Esophagus muscularis mucosa (tissue), 4 donors: ENCODE measurements around the gene SULF2. TPM values are rescaled to one million over a fixed set of nuclear protein-coding genes. Genes with fewer than 3 reads are reported as not detected.

Source experiments
- DNase-seq: peaks from one replicate; pipeline ENCODE4 v3.0.0-alpha.2; 2017; ENCODE audit errors: extremely low spot score
- H3K27ac ChIP-seq, 4 donors: fragments of 200-600 bp; sonication (generic); replicated peaks in 1 of 4; 1 replicate in 3 of 4; 2 replicates in 1 of 4; pipeline ENCODE4 v1.5.1; 2016 to 2019; ENCODE audit warnings: mild to moderate bottlenecking in 1 of 4
- H3K27me3 ChIP-seq, 4 donors: fragments of 200-600 bp; sonication (generic); one replicate each; pipeline versions ENCODE4 v1.5.1 to v1.6.0; 2016 to 2019
- H3K36me3 ChIP-seq, 4 donors: fragments of 200-600 bp; sonication (generic); one replicate each; pipeline ENCODE4 v1.5.1; 2016 to 2019
- H3K4me1 ChIP-seq, 4 donors: fragments of 200-600 bp; sonication (generic); one replicate each; pipeline ENCODE4 v1.5.1; 2016 to 2019
- H3K4me3 ChIP-seq, 4 donors: fragments of 200-600 bp; sonication (generic); 1 replicate in 2 of 4; 2 replicates in 2 of 4; pipeline ENCODE4 v1.5.1; 2016 to 2019; ENCODE audit warnings: mild to moderate bottlenecking in 4 of 4, moderate library complexity in 1 of 4
- H3K9me3 ChIP-seq, 4 donors: fragments of 200-600 bp; sonication (generic); 1 replicate in 3 of 4; 2 replicates in 1 of 4; pipeline ENCODE4 v1.5.1; 2016 to 2019
- EP300 ChIP-seq: sonication (generic); formaldehyde crosslinking; IDR thresholded peaks from one replicate; pipeline ENCODE4 v1.6.1; 2017; ENCODE audit warnings: antibody characterized with exemption
- POLR2A ChIP-seq: fragments of 450-650 bp; IDR thresholded peaks from one replicate; pipeline ENCODE4 v1.6.1; 2017; ENCODE audit warnings: antibody characterized with exemption, moderate library complexity, mild to moderate bottlenecking, low read depth
- POLR2AphosphoS5 ChIP-seq, 2 donors: sonication (generic); formaldehyde crosslinking; IDR thresholded peaks; one replicate each; pipeline ENCODE4 v1.6.1; 2017; ENCODE audit warnings: antibody characterized with exemption in 2 of 2
- WGBS: methylation state at CpG from one replicate; pipeline ENCODE4 v1.1.5; 2018; 5-methylcytosine and 5-hydroxymethylcytosine counted together
- intact Hi-C: fragments of 100-400 bp; cut with DNase I; formaldehyde crosslinking; loops from one replicate; pipeline ENCODE4 v1.15.1; 2023
- total RNA-seq, 4 donors: library from RNA; depleted of rRNA; stranded (reverse); fragments of >200 nt; gene quantifications; one replicate each; pipeline versions ENCODE4 v1.1.0 to v1.2.1, GENCODE V29; 2016
- TF ChIP-seq, protein P1 (sequence below), 3 experiments: fragments of 200-600 bp in 2 of 3; fragments of 450-650 bp in 1 of 3; sonication (generic) in 2 of 3; IDR thresholded peaks; one replicate each; pipeline ENCODE4 v1.5.1; 2017 to 2019; ENCODE audit warnings: antibody characterized with exemption in 3 of 3, mild to moderate bottlenecking in 2 of 3, moderate library complexity in 1 of 3

SULF2 gene
- total RNA-seq, 4 donors from 2014 or later, result 78.7 to 243 (median 138) TPM

GRCh38 chr20:47727170-47727880, 58.0 kb downstream of the SULF2 start:
- Histone ChIP-seq H3K27me3 (no peaks in the 10 kb centered on the region), H3K27ac (peak overlapping the region in 1 of 4 donors; percentile 18), H3K4me3 (no peak overlapping the region), H3K4me1 (peaks cover 0 to 20% (median 19%) of the 10 kb centered on the region in 4 donors), H3K36me3 (peaks cover 4 to 41% (median 6%) of the 10 kb centered on the region in 4 donors), H3K9me3 (no peaks in the 10 kb centered on the region)
- TF ChIP-seq POLR2A, result no peak
- TF ChIP-seq, protein P1, sequence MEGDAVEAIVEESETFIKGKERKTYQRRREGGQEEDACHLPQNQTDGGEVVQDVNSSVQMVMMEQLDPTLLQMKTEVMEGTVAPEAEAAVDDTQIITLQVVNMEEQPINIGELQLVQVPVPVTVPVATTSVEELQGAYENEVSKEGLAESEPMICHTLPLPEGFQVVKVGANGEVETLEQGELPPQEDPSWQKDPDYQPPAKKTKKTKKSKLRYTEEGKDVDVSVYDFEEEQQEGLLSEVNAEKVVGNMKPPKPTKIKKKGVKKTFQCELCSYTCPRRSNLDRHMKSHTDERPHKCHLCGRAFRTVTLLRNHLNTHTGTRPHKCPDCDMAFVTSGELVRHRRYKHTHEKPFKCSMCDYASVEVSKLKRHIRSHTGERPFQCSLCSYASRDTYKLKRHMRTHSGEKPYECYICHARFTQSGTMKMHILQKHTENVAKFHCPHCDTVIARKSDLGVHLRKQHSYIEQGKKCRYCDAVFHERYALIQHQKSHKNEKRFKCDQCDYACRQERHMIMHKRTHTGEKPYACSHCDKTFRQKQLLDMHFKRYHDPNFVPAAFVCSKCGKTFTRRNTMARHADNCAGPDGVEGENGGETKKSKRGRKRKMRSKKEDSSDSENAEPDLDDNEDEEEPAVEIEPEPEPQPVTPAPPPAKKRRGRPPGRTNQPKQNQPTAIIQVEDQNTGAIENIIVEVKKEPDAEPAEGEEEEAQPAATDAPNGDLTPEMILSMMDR (IDR thresholded peaks at IDR 0.05), result no peak
- TF ChIP-seq EP300, result no peak
- TF ChIP-seq POLR2AphosphoS5 (IDR thresholded peaks at IDR 0.05), result no peak
- intact Hi-C loops, result loop anchor here (5.0 to 10.0 kb wide), 3 partner anchors 55 to 895 kb away; no protein-coding TSS in a partner anchor
- WGBS, result 63% methylated on average over 18 of the region's 18 CpGs
- DNase-seq, result no peak

DNA sequence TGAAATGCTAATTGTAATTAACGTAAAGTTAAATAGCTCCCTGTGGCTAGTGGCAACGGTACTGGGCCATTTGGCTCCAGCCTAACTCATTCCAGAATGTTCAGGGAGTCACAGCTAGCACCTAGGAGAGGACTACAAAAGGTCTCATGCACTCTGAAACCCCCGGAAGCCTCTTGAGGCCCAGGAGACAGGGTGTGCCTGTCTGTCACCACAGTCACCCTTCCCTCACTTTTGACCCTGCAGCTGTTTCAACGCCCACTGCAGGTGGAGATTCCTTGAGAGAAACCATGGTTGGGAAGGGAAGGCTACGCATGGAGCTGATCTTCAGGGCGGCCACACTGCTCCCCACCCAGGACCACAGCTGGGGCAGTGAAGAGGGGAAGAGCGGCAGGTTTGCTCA, 58.6 kb downstream of the SULF2 start:
- TF ChIP-seq POLR2A (no peak), EP300 (no peak), POLR2AphosphoS5 (IDR thresholded peaks at IDR 0.05) (no peak)
- TF ChIP-seq, protein P1 (IDR thresholded peaks at IDR 0.05), result no peak
- no peaks in the 10 kb centered on the region for H3K27me3 ChIP-seq
- peaks cover 0 to 27% (median 24%) of the 10 kb centered on the region in 4 donors for H3K4me1 ChIP-seq
- no peaks in the 10 kb centered on the region for H3K9me3 ChIP-seq
- H3K27ac ChIP-seq, result no peak overlapping the region
- DNase-seq, result no peak
- no peak overlapping the region for H3K4me3 ChIP-seq
- H3K36me3 ChIP-seq, result peaks cover 0 to 34% (median 4%) of the 10 kb centered on the region in 4 donors
- 98% methylated on average over 7 of the region's 7 CpGs for WGBS
- intact Hi-C loops, result loop anchor here (5.0 to 10.0 kb wide), 3 partner anchors 56 to 896 kb away; no protein-coding TSS in a partner anchor

DNA sequence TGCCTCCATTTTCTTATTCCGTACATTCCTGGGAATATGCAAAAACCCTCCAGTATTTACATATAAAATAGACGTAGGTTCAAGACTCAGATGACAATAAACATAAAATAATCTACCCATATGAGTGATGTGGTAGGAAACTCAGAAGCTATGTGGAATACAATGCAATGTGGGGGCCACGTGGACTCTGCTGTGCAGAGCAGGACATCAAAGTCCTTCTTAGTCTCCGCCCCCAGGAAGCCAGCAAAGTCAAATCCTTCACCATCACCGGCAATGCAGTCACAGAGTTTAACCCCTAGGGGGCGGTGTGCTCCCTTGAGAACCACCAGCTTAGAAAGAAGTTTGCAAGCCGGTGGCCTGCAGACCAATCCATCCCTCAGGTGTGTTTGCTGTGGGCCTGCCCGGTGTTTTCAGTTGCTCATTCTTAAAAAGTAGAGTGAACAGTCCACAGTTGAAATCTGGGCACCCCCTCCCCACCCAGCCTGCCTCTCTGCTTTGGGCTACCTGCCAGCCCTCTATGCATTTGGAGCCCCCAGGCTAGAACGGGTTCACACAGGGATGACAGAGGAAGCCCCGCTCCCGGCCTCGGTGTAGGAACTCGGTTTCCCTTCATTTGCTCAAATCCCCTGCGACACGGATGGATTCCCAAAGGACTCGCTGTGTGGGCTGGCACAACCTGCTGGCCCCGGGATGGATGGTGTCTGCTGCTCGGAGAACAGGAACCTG, 59.9 kb downstream of the SULF2 start:
- H3K27me3 ChIP-seq, result no peaks in the 10 kb centered on the region
- intact Hi-C loops, result loop anchor here (5.0 to 10.0 kb wide), 3 partner anchors 57 to 897 kb away; no protein-coding TSS in a partner anchor
- TF ChIP-seq POLR2AphosphoS5 (IDR thresholded peaks at IDR 0.05), result peak in 1 of 2 donors; percentile 67
- no peak for TF ChIP-seq EP300
- TF ChIP-seq, protein P1 (IDR thresholded peaks at IDR 0.05), result peak; percentile 89 to 94 (median 92)
- no peaks in the 10 kb centered on the region for H3K9me3 ChIP-seq
- H3K36me3 ChIP-seq, result peaks cover 0 to 23% (median 3%) of the 10 kb centered on the region in 4 donors
- peaks cover 4 to 39% (median 36%) of the 10 kb centered on the region in 4 donors for H3K4me1 ChIP-seq
- peak; percentile 95 for DNase-seq
- 79% methylated on average over 13 of the region's 18 CpGs for WGBS
- no peak overlapping the region for H3K27ac ChIP-seq
- H3K4me3 ChIP-seq, result no peak overlapping the region

DNA sequence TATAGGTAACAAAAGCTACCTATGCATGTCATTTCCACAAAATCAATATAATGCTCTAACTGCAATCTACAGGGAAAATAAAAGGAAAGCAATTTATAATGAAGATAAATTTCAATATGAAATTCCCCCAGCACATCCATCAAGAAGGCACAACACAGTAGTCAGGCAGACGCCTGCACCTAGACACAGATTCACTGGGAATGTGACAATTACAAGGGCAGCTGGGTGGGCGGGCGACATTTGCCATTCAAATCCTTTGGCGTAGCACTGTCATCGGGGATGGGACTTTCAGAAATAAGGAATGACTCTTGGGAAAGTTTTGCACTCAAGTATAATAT, 60.4 kb downstream of the SULF2 start:
- no peak for TF ChIP-seq EP300
- TF ChIP-seq POLR2A, result no peak
- TF ChIP-seq, protein P1 (IDR thresholded peaks at IDR 0.05), result no peak
- TF ChIP-seq POLR2AphosphoS5 (IDR thresholded peaks at IDR 0.05), result no peak
- Histone ChIP-seq H3K27ac (no peak overlapping the region), H3K27me3 (no peaks in the 10 kb centered on the region), H3K4me3 (no peak overlapping the region), H3K4me1 (peaks cover 6 to 45% (median 41%) of the 10 kb centered on the region in 4 donors), H3K9me3 (no peaks in the 10 kb centered on the region), H3K36me3 (peaks cover 0 to 17% (median 3%) of the 10 kb centered on the region in 4 donors)
- no peak for DNase-seq
- intact Hi-C loops, result loop anchor here (5.0 to 10.0 kb wide), 4 partner anchors 43 to 897 kb away; no protein-coding TSS in a partner anchor
- 92% methylated on average over 5 of the region's 5 CpGs for WGBS
